ENCODE data around the gene AGO1. TPM values are rescaled to one million over a fixed set of nuclear protein-coding genes. Genes with fewer than 3 reads are reported as not detected.

The AGO1 gene
- total and polyA plus RNA-seq, 2 donors (not counting 1 experiment from before 2014, with no cell fraction given), result 10.1 to 41.3 TPM

DNA sequence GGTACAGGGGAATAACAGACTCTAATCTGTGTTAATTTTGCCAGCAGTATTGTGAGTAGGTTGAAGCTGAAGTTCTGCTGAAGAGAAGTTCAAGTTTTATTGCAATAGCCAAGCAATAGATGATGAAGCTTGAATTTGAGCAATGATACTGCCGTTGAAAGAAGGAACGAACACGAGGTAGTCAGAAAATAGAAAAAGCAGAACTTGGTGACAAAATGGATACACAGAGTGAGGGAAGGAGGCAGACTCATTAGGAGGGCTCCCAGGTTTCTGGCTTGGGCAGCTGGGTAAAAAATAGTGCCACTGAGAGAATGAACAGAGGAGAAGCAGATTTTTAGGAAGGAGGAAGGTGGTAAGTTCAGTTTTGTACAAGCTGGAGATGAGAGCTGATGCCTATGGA is 22.3 kb upstream of the AGO1 start:
- Histone ChIP-seq H3K9me3 (ENCODE audit: control extremely low read depth in 1 of 3, control insufficient read depth in 2 of 3, insufficient read depth in 1 of 3, low read length in 2 of 3) (no peaks in the 10 kb centered on the region), H3K4me3 (ENCODE audit: control extremely low read depth in 1 of 5, extremely low read depth in 1 of 5, insufficient read depth in 1 of 5, low read depth in 2 of 5, low read length in 4 of 5) (no peak overlapping the region), H3K27me3 (replicated peaks in 1 of 4; ENCODE audit: control extremely low read depth in 1 of 4, control insufficient read depth in 3 of 4, insufficient read depth in 4 of 4, low read length in 3 of 4) (no peaks in the 10 kb centered on the region), H3K9ac (ENCODE audit: low read length) (no peak overlapping the region), H3K36me3 (replicated peaks in 1 of 2; ENCODE audit: control extremely low read depth in 1 of 2, control insufficient read depth in 1 of 2, extremely low read depth in 1 of 2, insufficient read depth in 2 of 2, low read length in 1 of 2) (no peaks in the 10 kb centered on the region), H3K4me2 (replicated peaks; ENCODE audit: low read depth, low read length, poor library complexity, severe bottlenecking) (no peak overlapping the region), H2AFZ (ENCODE audit: insufficient read depth, low read depth, low read length, poor library complexity, severe bottlenecking) (no peak overlapping the region), H3K27ac (ENCODE audit: low read length in 2 of 2) (no peak overlapping the region), H3K79me2 (ENCODE audit: control insufficient read depth, insufficient read depth, low read length) (no peaks in the 10 kb centered on the region), H3K4me1 (ENCODE audit: control insufficient read depth in 2 of 2, insufficient read depth in 2 of 2, low read length in 2 of 2) (no peaks in the 10 kb centered on the region), H4K20me1 (ENCODE audit: control insufficient read depth, insufficient read depth, low read length, poor library complexity, severe bottlenecking) (no peaks in the 10 kb centered on the region)
- ATAC-seq (ENCODE audit: low read depth) (no peak), DNase-seq (no peak)
- Mint-ChIP-seq H3K4me1 (no peaks in the 10 kb centered on the region), H3K9me3 (ENCODE audit: insufficient read depth) (no peaks in the 10 kb centered on the region), H3K27ac (no peak overlapping the region), H3K4me3 (no peak overlapping the region), H3K27me3 (no peaks in the 10 kb centered on the region)
- TF ChIP-seq, protein P1, sequence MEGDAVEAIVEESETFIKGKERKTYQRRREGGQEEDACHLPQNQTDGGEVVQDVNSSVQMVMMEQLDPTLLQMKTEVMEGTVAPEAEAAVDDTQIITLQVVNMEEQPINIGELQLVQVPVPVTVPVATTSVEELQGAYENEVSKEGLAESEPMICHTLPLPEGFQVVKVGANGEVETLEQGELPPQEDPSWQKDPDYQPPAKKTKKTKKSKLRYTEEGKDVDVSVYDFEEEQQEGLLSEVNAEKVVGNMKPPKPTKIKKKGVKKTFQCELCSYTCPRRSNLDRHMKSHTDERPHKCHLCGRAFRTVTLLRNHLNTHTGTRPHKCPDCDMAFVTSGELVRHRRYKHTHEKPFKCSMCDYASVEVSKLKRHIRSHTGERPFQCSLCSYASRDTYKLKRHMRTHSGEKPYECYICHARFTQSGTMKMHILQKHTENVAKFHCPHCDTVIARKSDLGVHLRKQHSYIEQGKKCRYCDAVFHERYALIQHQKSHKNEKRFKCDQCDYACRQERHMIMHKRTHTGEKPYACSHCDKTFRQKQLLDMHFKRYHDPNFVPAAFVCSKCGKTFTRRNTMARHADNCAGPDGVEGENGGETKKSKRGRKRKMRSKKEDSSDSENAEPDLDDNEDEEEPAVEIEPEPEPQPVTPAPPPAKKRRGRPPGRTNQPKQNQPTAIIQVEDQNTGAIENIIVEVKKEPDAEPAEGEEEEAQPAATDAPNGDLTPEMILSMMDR (IDR thresholded peaks at IDR 0.05), result no peak
- TF ChIP-seq EZH2 (IDR thresholded peaks at IDR 0.05; ENCODE audit: borderline replicate concordance, insufficient read depth, low read depth, low read length, poor library complexity, severe bottlenecking), result no peak
- WGBS (ENCODE audit: insufficient coverage), result 7% methylated on average over 3 of the region's 3 CpGs
- intact Hi-C loops (cut with micrococcal nuclease), result no loop called here
- ChIA-PET POLR2A (no interaction called here), CTCF (no interaction called here)

DNA sequence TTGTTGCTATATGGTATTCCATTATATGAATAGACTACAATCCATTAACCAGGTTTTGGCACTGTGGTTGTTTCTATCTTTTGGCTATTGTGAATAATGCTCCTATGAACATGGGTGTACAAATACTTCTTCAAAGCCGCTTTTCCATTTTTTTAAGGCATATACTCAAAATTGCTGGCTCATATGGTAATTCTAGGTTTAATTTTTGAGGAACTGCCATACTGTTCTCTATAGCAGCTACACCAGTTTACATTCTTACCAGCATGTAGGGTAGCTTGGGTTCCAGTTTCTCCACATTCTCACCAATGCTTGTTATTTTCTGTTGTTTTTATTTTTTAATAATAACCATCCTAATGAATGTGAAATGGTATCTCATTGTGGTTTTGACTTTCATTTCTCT is 19.9 kb upstream of the AGO1 start:
- Histone ChIP-seq H3K79me2 (ENCODE audit: control insufficient read depth, insufficient read depth, low read length) (no peaks in the 10 kb centered on the region), H3K4me3 (ENCODE audit: control extremely low read depth in 1 of 5, extremely low read depth in 1 of 5, insufficient read depth in 1 of 5, low read depth in 2 of 5, low read length in 4 of 5) (no peak overlapping the region), H3K4me2 (replicated peaks; ENCODE audit: low read depth, low read length, poor library complexity, severe bottlenecking) (no peak overlapping the region), H4K20me1 (ENCODE audit: control insufficient read depth, insufficient read depth, low read length, poor library complexity, severe bottlenecking) (no peaks in the 10 kb centered on the region), H2AFZ (ENCODE audit: insufficient read depth, low read depth, low read length, poor library complexity, severe bottlenecking) (no peak overlapping the region), H3K9ac (ENCODE audit: low read length) (no peak overlapping the region), H3K27ac (ENCODE audit: low read length in 2 of 2) (no peak overlapping the region), H3K36me3 (replicated peaks in 1 of 2; ENCODE audit: control extremely low read depth in 1 of 2, control insufficient read depth in 1 of 2, extremely low read depth in 1 of 2, insufficient read depth in 2 of 2, low read length in 1 of 2) (no peaks in the 10 kb centered on the region), H3K27me3 (replicated peaks in 1 of 4; ENCODE audit: control extremely low read depth in 1 of 4, control insufficient read depth in 3 of 4, insufficient read depth in 4 of 4, low read length in 3 of 4) (no peaks in the 10 kb centered on the region), H3K4me1 (ENCODE audit: control insufficient read depth in 2 of 2, insufficient read depth in 2 of 2, low read length in 2 of 2) (no peaks in the 10 kb centered on the region), H3K9me3 (ENCODE audit: control extremely low read depth in 1 of 3, control insufficient read depth in 2 of 3, insufficient read depth in 1 of 3, low read length in 2 of 3) (no peaks in the 10 kb centered on the region)
- Mint-ChIP-seq H3K4me3 (no peak overlapping the region), H3K27me3 (no peaks in the 10 kb centered on the region), H3K27ac (no peak overlapping the region), H3K9me3 (ENCODE audit: insufficient read depth) (no peaks in the 10 kb centered on the region), H3K4me1 (no peaks in the 10 kb centered on the region)
- ATAC-seq (ENCODE audit: low read depth) (no peak), DNase-seq (no peak)
- intact Hi-C loops (cut with micrococcal nuclease), result no loop called here
- no CpG with 5 or more reads among the region's 1 CpG for WGBS (ENCODE audit: insufficient coverage)
- POLR2A ChIA-PET, result no interaction called here
- TF ChIP-seq, protein P1 (IDR thresholded peaks at IDR 0.05), result no peak
- no peak for TF ChIP-seq EZH2 (IDR thresholded peaks at IDR 0.05; ENCODE audit: borderline replicate concordance, insufficient read depth, low read depth, low read length, poor library complexity, severe bottlenecking)
- CTCF ChIA-PET, result no interaction called here
